Measurements from ENCODE around the gene KDM4F.

The KDM4F gene

DNA sequence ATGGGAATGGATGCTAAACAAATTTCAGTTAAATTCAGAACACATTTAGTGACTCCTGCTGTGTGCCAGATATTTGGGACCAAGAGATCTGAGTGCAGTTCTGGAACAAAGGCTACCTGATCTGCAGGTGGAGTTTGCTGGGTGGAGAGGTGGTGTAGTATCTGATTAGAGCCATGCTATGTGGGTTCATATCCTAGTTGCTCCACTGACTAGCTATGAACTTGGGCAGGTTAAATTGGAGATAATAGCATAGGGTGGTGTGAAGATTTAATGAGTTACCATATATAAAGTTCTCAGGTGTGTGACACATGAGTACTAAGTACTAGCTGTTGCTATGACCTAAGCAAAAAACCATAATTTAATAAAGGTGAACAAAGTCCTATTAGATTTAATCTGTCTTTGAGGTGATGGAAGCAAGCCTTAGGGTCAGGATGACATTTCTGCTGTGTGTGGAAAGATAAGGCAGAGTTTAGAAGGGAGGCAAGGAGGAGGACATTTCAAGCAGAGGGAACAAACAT, 42.5 kb downstream of the KDM4F start:
- TF ChIP-seq FOXA1 (IDR thresholded peaks at IDR 0.05) = no peak
- no peak for TF ChIP-seq SUZ12 (IDR thresholded peaks at IDR 0.05)
- TF ChIP-seq ELF4 (IDR thresholded peaks at IDR 0.05) = no peak
- no peak for TF ChIP-seq ZNF384 (IDR thresholded peaks at IDR 0.05)
- TF ChIP-seq ARNT (IDR thresholded peaks at IDR 0.05) = no peak
- TF ChIP-seq TARDBP (IDR thresholded peaks at IDR 0.05) = no peak
- TF ChIP-seq FOXM1 (IDR thresholded peaks at IDR 0.05; ENCODE audit: borderline replicate concordance) = no peak
- no peak for TF ChIP-seq BHLHE40 (IDR thresholded peaks at IDR 0.05; ENCODE audit: borderline replicate concordance)
- TF ChIP-seq L3MBTL2 (conservative IDR thresholded peaks at IDR 0.05) = no peak
- TF ChIP-seq, protein P1, sequence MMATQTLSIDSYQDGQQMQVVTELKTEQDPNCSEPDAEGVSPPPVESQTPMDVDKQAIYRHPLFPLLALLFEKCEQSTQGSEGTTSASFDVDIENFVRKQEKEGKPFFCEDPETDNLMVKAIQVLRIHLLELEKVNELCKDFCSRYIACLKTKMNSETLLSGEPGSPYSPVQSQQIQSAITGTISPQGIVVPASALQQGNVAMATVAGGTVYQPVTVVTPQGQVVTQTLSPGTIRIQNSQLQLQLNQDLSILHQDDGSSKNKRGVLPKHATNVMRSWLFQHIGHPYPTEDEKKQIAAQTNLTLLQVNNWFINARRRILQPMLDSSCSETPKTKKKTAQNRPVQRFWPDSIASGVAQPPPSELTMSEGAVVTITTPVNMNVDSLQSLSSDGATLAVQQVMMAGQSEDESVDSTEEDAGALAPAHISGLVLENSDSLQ (IDR thresholded peaks at IDR 0.05) = no peak
- no peak for TF ChIP-seq LEF1 (IDR thresholded peaks at IDR 0.05; ENCODE audit: borderline replicate concordance)
- TF ChIP-seq CTBP1 (IDR thresholded peaks at IDR 0.05; ENCODE audit: borderline replicate concordance) = no peak
- no peak for TF ChIP-seq HDGF (IDR thresholded peaks at IDR 0.05; ENCODE audit: borderline replicate concordance)
- TF ChIP-seq NFRKB (IDR thresholded peaks at IDR 0.05) = no peak
- no peak for TF ChIP-seq SP1 (IDR thresholded peaks at IDR 0.05)
- no peak for TF ChIP-seq FOXK2 (IDR thresholded peaks at IDR 0.05)
- ChIA-PET POLR2A (interaction anchor here (3.2 to 3.7 kb wide), 2 partner anchors 16 to 23 kb away, joined by 30 to 36 read pairs; partner anchors contain the start of gene SRSF8), CTCF (interaction anchor here (3.7 kb wide), 1 partner anchor 15 kb away, joined by 27 read pairs; no protein-coding TSS in a partner anchor)
- no peak for DNase-seq (ENCODE audit: extremely low spot score)

DNA sequence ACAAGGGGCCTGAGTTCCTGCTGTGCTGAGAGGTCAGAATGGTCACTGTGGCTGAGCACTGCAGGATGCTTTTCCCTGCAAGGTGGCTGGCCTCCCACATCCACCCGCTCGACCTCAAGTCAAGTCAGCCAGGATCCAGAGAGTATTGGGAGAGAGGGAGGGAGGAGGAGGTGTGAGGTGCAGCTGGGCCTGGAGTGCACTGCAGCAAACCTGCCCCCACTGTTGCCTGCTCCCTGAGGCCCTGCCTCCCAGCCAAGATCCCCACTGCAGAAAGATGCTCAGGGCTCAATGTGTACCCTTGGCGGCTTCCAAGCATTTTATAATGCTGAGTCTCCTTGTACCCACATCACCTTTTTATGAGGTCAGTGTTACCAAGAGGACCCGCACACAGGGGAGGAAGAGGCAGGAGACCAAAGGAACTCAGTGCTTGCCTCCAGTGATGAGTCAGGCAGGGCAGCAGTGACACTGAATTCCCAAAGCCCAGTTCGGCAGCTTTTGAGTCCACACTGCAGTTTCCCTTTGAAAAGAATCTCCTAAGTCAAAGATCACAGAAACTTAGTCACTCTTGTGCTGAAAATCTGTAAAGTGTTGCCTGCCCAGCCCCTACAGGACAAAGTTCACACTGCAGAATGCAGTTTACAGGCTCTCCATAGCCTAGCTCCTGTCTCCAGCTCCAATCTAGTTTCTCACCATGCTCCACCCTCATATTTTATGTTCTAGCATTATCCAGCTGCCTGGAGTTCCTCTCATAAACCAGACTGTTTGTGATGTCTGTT, 43.5 kb downstream of the KDM4F start:
- POLR2A ChIA-PET = interaction anchor here (0.8 to 1.9 kb wide), 4 partner anchors 10 to 1297 kb away, joined by 3 to 10 read pairs (median 3); partner anchors contain the start of genes CCDC82, JRKL and SRSF8
- peak; percentile 47 for DNase-seq (ENCODE audit: extremely low spot score)
- CTCF ChIA-PET = interaction anchor here (0.7 to 3.7 kb wide), 3 partner anchors 9 to 25 kb away, joined by 3 to 27 read pairs (median 6); no protein-coding TSS in a partner anchor
- TF ChIP-seq SP1 (IDR thresholded peaks at IDR 0.05) (no peak), BHLHE40 (IDR thresholded peaks at IDR 0.05; ENCODE audit: borderline replicate concordance) (no peak), FOXA1 (IDR thresholded peaks at IDR 0.05) (no peak), TARDBP (IDR thresholded peaks at IDR 0.05) (no peak), LEF1 (IDR thresholded peaks at IDR 0.05; ENCODE audit: borderline replicate concordance) (no peak), ZNF384 (IDR thresholded peaks at IDR 0.05) (no peak), ELF4 (IDR thresholded peaks at IDR 0.05) (no peak), CTBP1 (IDR thresholded peaks at IDR 0.05; ENCODE audit: borderline replicate concordance) (no peak), FOXM1 (IDR thresholded peaks at IDR 0.05; ENCODE audit: borderline replicate concordance) (no peak), SUZ12 (IDR thresholded peaks at IDR 0.05) (no peak), NFRKB (IDR thresholded peaks at IDR 0.05) (no peak), ARNT (IDR thresholded peaks at IDR 0.05) (no peak), L3MBTL2 (conservative IDR thresholded peaks at IDR 0.05) (no peak)
- TF ChIP-seq, protein P1 (IDR thresholded peaks at IDR 0.05) = no peak

DNA sequence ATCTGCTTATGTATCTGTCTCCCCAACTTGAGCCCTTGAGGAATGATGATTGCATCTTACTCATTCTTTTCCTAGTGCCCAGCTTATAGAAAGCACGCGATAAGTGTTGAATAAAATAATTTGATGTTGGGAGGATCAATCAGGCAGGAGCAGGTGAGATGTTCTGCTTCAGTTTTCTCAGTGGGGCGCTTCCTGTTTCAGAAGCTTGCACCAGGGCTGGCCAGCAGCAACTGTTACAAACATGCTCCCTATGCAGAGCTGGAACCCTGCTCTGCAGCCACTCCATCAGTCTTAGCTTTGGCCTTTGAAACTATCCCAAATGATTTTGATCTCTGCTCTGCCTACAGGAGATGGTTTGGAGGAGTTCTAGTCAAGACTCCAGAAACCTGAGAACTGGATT, 44.3 kb downstream of the KDM4F start:
- no peak for DNase-seq (ENCODE audit: extremely low spot score)
- no peak for TF ChIP-seq BHLHE40 (IDR thresholded peaks at IDR 0.05; ENCODE audit: borderline replicate concordance)
- no peak for TF ChIP-seq SP1 (IDR thresholded peaks at IDR 0.05)
- TF ChIP-seq TARDBP (IDR thresholded peaks at IDR 0.05) = no peak
- no peak for TF ChIP-seq ELF4 (IDR thresholded peaks at IDR 0.05)
- TF ChIP-seq, protein P1 (IDR thresholded peaks at IDR 0.05) = no peak
- TF ChIP-seq L3MBTL2 (conservative IDR thresholded peaks at IDR 0.05) = no peak
- TF ChIP-seq HDGF (IDR thresholded peaks at IDR 0.05; ENCODE audit: borderline replicate concordance) = no peak
- TF ChIP-seq LEF1 (IDR thresholded peaks at IDR 0.05; ENCODE audit: borderline replicate concordance) = no peak
- no peak for TF ChIP-seq ZNF384 (IDR thresholded peaks at IDR 0.05)
- no peak for TF ChIP-seq FOXA1 (IDR thresholded peaks at IDR 0.05)
- TF ChIP-seq FOXK2 (IDR thresholded peaks at IDR 0.05) = no peak
- no peak for TF ChIP-seq NFRKB (IDR thresholded peaks at IDR 0.05)
- TF ChIP-seq ARNT (IDR thresholded peaks at IDR 0.05) = no peak
- no peak for TF ChIP-seq CTBP1 (IDR thresholded peaks at IDR 0.05; ENCODE audit: borderline replicate concordance)
- no peak for TF ChIP-seq SUZ12 (IDR thresholded peaks at IDR 0.05)
- TF ChIP-seq FOXM1 (IDR thresholded peaks at IDR 0.05; ENCODE audit: borderline replicate concordance) = no peak
- ChIA-PET CTCF (interaction anchor here (0.7 to 3.7 kb wide), 3 partner anchors 8 to 26 kb away, joined by 3 to 27 read pairs (median 6); no protein-coding TSS in a partner anchor), POLR2A (interaction anchor here (0.8 to 1.9 kb wide), 4 partner anchors 9 to 26 kb away, joined by 3 to 10 read pairs (median 4); partner anchors contain the start of gene SRSF8)

DNA sequence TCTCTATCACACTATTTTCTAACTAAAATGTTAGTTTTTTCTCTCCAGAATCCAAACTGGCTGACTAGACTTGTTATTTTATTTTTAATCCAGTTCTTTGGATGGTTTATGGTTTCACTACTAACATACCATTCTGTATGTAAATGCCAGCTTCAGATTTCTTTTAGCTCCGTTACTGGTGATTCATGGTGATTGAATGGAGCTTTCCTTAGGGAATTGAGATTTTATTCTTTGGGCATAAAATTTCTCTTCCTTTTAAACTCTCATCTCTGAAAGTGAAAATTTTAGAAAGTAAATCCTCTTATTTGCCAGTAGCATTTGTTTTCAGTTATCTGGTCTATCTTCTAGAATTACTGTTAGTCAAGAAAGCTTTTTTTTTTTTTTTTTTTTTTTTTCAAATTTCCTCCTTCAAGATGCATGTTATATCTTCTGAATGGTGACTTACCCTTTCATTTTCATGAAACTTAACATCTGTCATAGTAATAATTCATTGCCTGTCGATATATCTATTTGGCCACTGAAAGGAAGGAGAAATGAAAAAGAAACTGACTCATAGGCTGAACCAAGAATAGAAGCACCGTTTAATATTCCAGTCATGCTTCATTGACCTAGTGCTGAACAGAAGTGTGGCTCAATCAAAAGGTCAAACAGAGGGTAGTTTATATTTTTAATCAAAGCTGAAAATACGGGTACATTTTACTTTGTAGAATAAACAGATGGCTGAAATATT, 46.8 kb downstream of the KDM4F start:
- CTCF ChIA-PET = interaction anchor here (0.6 to 1.2 kb wide), 2 partner anchors 12 to 39 kb away, joined by 3 read pairs; no protein-coding TSS in a partner anchor
- DNase-seq (ENCODE audit: extremely low spot score) = no peak
- TF ChIP-seq TARDBP (IDR thresholded peaks at IDR 0.05) (no peak), CTBP1 (IDR thresholded peaks at IDR 0.05; ENCODE audit: borderline replicate concordance) (no peak), FOXK2 (IDR thresholded peaks at IDR 0.05) (no peak), FOXM1 (IDR thresholded peaks at IDR 0.05; ENCODE audit: borderline replicate concordance) (no peak), LEF1 (IDR thresholded peaks at IDR 0.05; ENCODE audit: borderline replicate concordance) (no peak), NFRKB (IDR thresholded peaks at IDR 0.05) (no peak), BHLHE40 (IDR thresholded peaks at IDR 0.05; ENCODE audit: borderline replicate concordance) (no peak), ELF4 (IDR thresholded peaks at IDR 0.05) (no peak), FOXA1 (IDR thresholded peaks at IDR 0.05) (no peak), L3MBTL2 (conservative IDR thresholded peaks at IDR 0.05) (no peak), HDGF (IDR thresholded peaks at IDR 0.05; ENCODE audit: borderline replicate concordance) (no peak), SP1 (IDR thresholded peaks at IDR 0.05) (no peak), SUZ12 (IDR thresholded peaks at IDR 0.05) (no peak), ZNF384 (IDR thresholded peaks at IDR 0.05) (no peak)
- TF ChIP-seq, protein P1 (IDR thresholded peaks at IDR 0.05) = no peak
- POLR2A ChIA-PET = interaction anchor here (0.9 to 1.2 kb wide), 2 partner anchors 13 to 29 kb away, joined by 3 read pairs; partner anchors contain the start of gene SRSF8

Data from HEK293T (cell line).